ENCODE measurements around the gene ANKFN1.

Gene ANKFN1

GRCh38 chr17:56350592-56350991 is 197.3 kb downstream of the ANKFN1 start:
- no peak overlapping the region for H3K4me3 ChIP-seq (ENCODE audit: low read depth, low read length)
- no peak for DNase-seq (ENCODE audit: low read depth)
- TF ChIP-seq CTCF (conservative IDR thresholded peaks at IDR 0.05; ENCODE audit: low read depth, low read length) = no peak

- TF ChIP-seq CTCF (conservative IDR thresholded peaks at IDR 0.05; ENCODE audit: low read depth, low read length) = no peak
- DNase-seq (ENCODE audit: low read depth) = no peak
- H3K4me3 ChIP-seq (ENCODE audit: low read depth, low read length) = no peak overlapping the region
Measured at GRCh38 chr17:56351675-56352074, 198.4 kb downstream of the ANKFN1 start.

GRCh38 chr17:56358651-56359050 is 205.4 kb downstream of the ANKFN1 start:
- no peak for DNase-seq (ENCODE audit: low read depth)
- no peak overlapping the region for H3K4me3 ChIP-seq (ENCODE audit: low read depth, low read length)
- TF ChIP-seq CTCF (conservative IDR thresholded peaks at IDR 0.05; ENCODE audit: low read depth, low read length) = no peak

- no peak overlapping the region for H3K4me3 ChIP-seq (ENCODE audit: low read depth, low read length)
- no peak for TF ChIP-seq CTCF (conservative IDR thresholded peaks at IDR 0.05; ENCODE audit: low read depth, low read length)
- no peak for DNase-seq (ENCODE audit: low read depth)
Measured at GRCh38 chr17:56359518-56359917, 206.2 kb downstream of the ANKFN1 start.

GRCh38 chr17:56367366-56367765 is 214.1 kb downstream of the ANKFN1 start:
- no peak for TF ChIP-seq CTCF (conservative IDR thresholded peaks at IDR 0.05; ENCODE audit: low read depth, low read length)
- H3K4me3 ChIP-seq (ENCODE audit: low read depth, low read length) = no peak overlapping the region
- no peak for DNase-seq (ENCODE audit: low read depth)

GRCh38 chr17:56373981-56374833 is 220.9 kb downstream of the ANKFN1 start:
- H3K4me3 ChIP-seq (ENCODE audit: low read depth, low read length) = no peak overlapping the region
- no peak for DNase-seq (ENCODE audit: low read depth)
- no peak for TF ChIP-seq CTCF (conservative IDR thresholded peaks at IDR 0.05; ENCODE audit: low read depth, low read length)

GRCh38 chr17:56389356-56389755 is 236.1 kb downstream of the ANKFN1 start:
- H3K4me3 ChIP-seq (ENCODE audit: low read depth, low read length) = no peak overlapping the region
- TF ChIP-seq CTCF (conservative IDR thresholded peaks at IDR 0.05; ENCODE audit: low read depth, low read length) = no peak
- no peak for DNase-seq (ENCODE audit: low read depth)
